HG03139 (cell line): ENCODE measurements around the gene CCR6.
A peak's percentile ranks its signal among the peaks of the same experiment; 100 is the strongest.
"Not testable (repeated sequence)": the region's sequence is repeated elsewhere in the genome, so short reads cannot be mapped to it uniquely, and the experiment has no call there.

Source experiments
- ATAC-seq: cut with Tn5 transposase; IDR thresholded peaks from one replicate; pipeline ENCODE4 v1.9.1; 2021; ENCODE audit not compliant: unreplicated experiment

Gene CCR6

DNA sequence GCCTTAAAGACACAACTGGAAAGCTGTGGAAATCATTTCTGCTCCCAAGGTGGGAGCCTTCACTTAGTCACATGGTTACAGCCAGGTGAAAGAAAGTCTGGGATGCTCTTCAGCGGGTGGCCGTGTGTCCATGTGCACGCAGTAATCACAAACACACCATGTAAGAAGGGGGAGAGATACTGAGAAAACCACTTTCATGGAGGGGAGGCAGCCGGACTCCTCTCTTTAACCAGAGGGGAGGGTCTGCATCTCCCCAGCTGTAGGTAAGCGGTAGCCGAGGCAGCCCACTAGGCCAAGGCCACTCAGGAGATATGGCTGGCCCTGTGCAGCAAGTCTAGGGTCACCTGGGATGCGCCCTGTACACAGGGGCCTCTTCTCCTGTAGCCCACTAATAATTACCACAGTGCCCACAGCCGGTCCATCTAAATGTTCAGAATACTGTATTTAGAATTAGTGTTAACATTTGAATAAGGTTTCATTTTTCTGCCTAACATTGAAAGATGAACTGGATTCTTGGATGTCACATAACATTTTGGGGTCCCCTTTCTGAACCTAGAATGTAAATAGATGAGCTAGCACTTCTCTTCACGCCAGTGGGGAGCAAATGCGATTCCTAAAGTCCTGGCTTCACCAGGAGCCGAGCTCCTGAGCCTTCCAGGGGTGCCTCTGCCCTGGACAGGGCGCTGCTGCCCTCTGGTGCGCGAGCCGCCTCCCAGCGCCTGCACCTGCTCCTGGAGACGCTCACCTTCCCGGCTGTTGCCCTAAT, 19.0 kb downstream of the CCR6 start:
- ATAC-seq = peak; percentile 74

- ATAC-seq = no peak
Observed at GRCh38 chr6:167142433-167142761, 19.5 kb downstream of the CCR6 start.

DNA sequence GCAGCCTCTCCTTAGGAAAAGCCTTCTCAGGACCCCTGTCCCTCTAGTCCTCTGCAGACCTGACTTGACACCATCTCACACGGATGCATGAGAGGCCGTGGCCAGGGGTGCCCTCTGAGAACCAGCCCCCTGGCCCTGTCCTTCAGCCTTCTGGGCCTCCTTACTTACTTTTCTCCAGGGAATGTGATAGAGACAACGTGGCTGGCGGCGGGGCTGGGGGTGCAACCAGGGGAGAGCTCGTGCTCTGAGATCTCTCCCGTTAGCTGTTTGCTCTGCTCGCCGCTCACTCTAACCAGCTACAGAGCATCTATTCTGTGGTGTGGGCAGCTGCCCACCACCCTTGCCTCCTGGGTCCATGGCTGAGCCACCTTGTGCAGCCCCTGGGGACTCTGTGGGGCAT, 20.1 kb downstream of the CCR6 start:
- no peak for ATAC-seq

GRCh38 chr6:167145461-167145860, 22.6 kb downstream of the CCR6 start:
- ATAC-seq = no peak

GRCh38 chr6:167146135-167146534, 23.2 kb downstream of the CCR6 start:
- ATAC-seq = no peak

- no peak for ATAC-seq
Observed at GRCh38 chr6:167146977-167147376, 24.1 kb downstream of the CCR6 start.

DNA sequence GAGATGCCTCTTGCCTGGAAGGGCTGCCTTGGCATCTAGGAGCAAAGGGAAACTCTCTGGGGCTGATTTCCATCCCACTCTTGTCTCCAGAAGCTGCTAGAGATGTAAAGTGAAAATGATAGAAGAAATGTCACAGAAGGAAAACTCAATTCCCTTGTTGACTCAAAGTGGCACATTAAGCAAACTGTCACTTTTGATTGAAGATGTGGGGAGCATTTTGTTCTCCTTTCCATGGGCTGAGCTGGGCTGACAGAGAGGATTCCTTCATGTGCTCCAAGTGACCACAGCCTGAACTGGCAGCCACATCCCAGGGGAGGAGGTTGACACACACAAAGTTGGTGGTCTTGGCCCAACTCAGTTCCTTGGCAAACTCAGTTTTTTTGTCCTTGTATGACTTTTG, 25.1 kb downstream of the CCR6 start:
- no peak for ATAC-seq

DNA sequence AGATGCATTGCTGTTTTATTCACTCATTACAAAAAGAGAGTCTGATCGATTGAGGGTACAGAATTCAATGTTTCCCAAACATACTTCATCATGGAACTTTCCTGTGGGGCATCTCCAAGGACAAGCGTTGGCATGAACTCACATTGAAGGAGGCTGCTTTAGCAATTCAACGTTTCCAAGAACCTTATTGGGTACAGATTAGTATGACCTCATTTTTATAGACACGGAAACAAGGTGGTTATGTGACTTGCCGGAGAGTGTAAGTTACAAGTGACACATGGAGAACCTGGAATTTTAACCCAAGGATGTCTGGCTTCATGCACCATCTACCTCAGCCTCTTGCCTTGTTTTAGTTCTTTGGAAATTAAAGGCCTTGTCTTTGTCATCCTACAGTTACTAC, 26.1 kb downstream of the CCR6 start:
- no peak for ATAC-seq

GRCh38 chr6:167150941-167151549, 28.1 kb downstream of the CCR6 start:
- ATAC-seq = peak; percentile 49

DNA sequence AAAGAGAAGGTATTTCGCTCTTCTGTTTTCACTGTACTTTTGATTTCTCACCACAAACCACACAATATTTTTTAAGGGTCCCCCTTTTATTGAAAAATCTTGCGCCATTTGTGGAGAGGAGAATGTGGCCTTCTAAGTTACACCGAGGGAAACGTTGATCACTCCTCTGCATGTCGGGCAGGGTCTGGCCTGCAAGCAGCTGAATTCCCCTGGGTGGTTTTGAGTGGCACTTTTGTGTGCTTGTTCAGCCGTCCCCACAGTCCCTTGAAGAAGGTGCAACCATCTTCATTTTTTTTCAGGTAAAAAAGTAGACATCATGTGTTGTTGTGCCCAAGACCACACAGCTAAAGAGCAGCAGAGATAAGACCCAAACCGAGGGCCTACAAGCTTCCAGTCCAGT, 28.8 kb downstream of the CCR6 start:
- no peak for ATAC-seq

GRCh38 chr6:167152862-167153261, 30.0 kb downstream of the CCR6 start:
- ATAC-seq = peak; percentile 36

DNA sequence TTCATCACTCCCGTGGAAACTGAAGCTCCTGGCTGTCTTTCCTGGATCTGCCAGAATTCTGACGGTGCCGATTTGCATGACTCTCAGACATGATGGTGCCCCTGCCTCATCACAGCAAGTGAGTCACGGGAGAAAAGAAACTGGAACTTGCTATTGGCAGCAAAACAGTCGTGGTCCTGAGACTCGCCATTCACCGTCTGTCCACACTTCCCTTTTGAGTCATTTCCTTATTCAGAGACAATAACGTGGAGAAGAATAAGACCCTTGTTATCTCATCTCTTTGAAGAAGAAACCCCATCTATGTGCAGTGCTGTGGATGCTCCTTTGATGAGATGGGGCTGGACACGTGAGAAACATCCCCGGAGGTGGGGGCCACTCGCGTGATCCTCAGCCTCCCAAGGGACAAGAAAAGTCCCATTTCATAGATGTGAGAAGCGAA, 30.6 kb downstream of the CCR6 start:
- peak; percentile 54 for ATAC-seq

GRCh38 chr6:167154291-167154690, 31.4 kb downstream of the CCR6 start:
- no peak for ATAC-seq

DNA sequence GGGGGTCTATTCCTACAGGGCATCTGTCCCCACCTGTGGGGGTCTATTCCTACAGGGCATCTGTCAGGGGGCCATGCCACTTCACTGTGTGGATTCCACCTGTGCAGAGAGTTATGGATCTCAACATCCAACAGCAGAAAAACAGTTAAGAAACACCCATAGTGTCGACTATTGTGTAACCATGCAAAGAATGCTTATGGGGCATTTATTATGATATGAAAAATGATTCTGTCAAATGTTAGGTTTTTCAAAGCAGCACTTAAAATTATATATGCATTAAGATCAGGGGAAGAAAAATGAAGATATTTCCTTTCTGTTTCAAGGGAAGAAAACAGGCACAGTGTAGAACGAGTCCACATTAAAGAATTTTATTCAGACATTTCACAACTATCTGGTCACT, 32.0 kb downstream of the CCR6 start:
- ATAC-seq = no peak

- no peak for ATAC-seq
Observed at GRCh38 chr6:167157414-167157813, 34.5 kb downstream of the CCR6 start.

DNA sequence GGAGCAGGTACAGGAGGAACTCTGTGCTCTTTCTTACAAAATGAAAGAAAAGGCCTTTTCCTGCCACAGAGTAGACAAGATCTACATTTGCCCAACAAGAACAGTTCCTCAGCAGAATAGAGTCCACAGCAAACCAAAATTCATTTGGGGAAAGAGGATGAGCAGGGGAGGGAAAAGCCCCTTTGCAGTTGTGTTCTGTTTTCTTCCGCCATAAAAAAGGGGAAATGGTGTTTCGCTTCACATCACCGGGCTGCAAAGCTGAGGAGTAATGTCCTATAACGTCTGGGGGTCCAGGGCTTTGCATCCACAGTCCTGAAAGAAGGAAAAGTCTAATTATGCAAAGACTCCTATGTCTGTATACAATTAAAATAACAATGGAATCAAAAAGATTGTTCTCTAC, 35.0 kb downstream of the CCR6 start, which contains the start of gene GPR31:
Gene GPR31, minus strand, starts transcription at position 118 of the 400 bp plus-strand sequence. CDS start 149 bp downstream, outside the sequence.
- no peak for ATAC-seq

GRCh38 chr6:167161851-167162467, 39.1 kb downstream of the CCR6 start:
- no peak for ATAC-seq

GRCh38 chr6:167162591-167162990, 39.7 kb downstream of the CCR6 start:
- no peak for ATAC-seq

DNA sequence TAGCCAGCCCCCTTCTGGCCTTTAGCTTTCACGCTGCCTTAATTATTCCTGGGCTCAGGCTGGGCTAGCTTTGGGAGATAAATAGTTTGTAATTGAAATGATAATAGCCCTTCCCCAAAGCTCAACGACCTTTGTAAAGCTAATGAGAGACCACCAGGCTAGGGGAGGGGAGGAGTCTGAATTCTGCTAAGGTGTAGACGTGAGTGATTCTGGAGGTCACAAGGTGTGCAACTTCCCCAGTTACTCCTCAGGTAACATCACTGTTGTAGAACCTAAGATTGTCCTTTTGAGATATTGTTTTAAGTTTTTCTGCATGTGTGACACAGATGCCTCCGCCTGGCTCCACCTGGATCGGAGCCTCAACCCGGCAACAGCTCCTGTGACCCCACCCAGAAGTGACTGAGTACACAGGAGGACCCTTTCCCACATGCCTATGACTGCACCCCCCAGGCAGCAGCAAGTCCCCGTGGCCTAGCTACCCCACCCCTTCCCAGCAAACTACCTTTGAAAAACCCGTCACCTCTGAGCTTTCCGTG, 40.6 kb downstream of the CCR6 start:
- no peak for ATAC-seq

DNA sequence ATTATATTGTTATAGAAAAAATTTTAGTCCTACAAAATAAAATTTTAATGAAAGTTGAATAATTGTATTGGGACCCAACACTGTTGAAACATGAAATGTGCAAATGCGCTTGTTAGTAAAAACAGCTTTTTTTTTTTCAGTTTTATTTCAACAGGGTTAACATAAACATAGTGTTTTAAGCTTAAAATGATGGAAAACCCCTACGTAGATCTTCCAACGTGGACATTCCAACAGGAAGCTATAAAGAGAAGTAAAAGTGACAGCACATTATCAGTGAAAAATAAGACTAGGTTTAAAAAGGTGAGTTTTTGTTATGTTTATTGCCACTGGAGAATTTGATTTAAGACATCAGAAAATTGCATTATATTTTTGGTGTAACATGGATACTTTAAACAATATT, 41.4 kb downstream of the CCR6 start:
- ATAC-seq = no peak

- ATAC-seq = no peak
Observed at GRCh38 chr6:167165858-167166471, 43.1 kb downstream of the CCR6 start.

- ATAC-seq = not testable (repeated sequence)
Observed at GRCh38 chr6:167167699-167168098, 44.8 kb downstream of the CCR6 start.
